ENCODE data around the gene FHL2. TPM values are rescaled to one million over a fixed set of nuclear protein-coding genes. Genes with fewer than 3 reads are reported as not detected.

FHL2 gene
- total RNA-seq, 1 donor, result 267 TPM

GRCh38 chr2:105369777-105370690 lies 28.8 kb downstream of the FHL2 start:
- peak; percentile 91 for DNase-seq (ENCODE audit: low read depth)
- TF ChIP-seq CTCF (IDR thresholded peaks at IDR 0.05; ENCODE audit: insufficient read depth, low read length), result peak; percentile 85
- no peak overlapping the region for H3K4me3 ChIP-seq (ENCODE audit: low read depth, low read length)

GRCh38 chr2:105368759-105369408 lies 30.0 kb downstream of the FHL2 start:
- DNase-seq (ENCODE audit: low read depth), result no peak
- H3K4me3 ChIP-seq (ENCODE audit: low read depth, low read length), result no peak overlapping the region
- no peak for TF ChIP-seq CTCF (IDR thresholded peaks at IDR 0.05; ENCODE audit: insufficient read depth, low read length)

- TF ChIP-seq CTCF (IDR thresholded peaks at IDR 0.05; ENCODE audit: insufficient read depth, low read length), result no peak
- H3K4me3 ChIP-seq (ENCODE audit: low read depth, low read length), result no peak overlapping the region
- DNase-seq (ENCODE audit: low read depth), result no peak
Measured at GRCh38 chr2:105365206-105365605, 33.6 kb downstream of the FHL2 start.

GRCh38 chr2:105364436-105365139 lies 34.3 kb downstream of the FHL2 start:
- no peak for TF ChIP-seq CTCF (IDR thresholded peaks at IDR 0.05; ENCODE audit: insufficient read depth, low read length)
- DNase-seq (ENCODE audit: low read depth), result no peak
- H3K4me3 ChIP-seq (ENCODE audit: low read depth, low read length), result no peak overlapping the region

- DNase-seq (ENCODE audit: low read depth), result no peak
- no peak overlapping the region for H3K4me3 ChIP-seq (ENCODE audit: low read depth, low read length)
- TF ChIP-seq CTCF (IDR thresholded peaks at IDR 0.05; ENCODE audit: insufficient read depth, low read length), result no peak
Measured at GRCh38 chr2:105362862-105363591, 35.8 kb downstream of the FHL2 start.

Measured in fibroblast of the aortic adventitia (primary cell).